Measurements from ENCODE around the gene GSTCD. TPM values are rescaled to one million over a fixed set of nuclear protein-coding genes. Genes with fewer than 3 reads are reported as not detected.

Gene GSTCD
- total RNA-seq, 1 experiment from 2014 or later = 22.5 TPM

- ChIA-PET CTCF (no interaction called here), POLR2A (no interaction called here), RAD21 (ENCODE audit: low non-redundant PET in 1 of 2, low total read pairs in 2 of 2, uncharacterized antibody in 2 of 2, unreplicated experiment in 2 of 2) (no interaction called here)
- Histone ChIP-seq H3K4me1 (ENCODE audit: control insufficient read depth in 1 of 2, insufficient read depth in 2 of 2, low read length in 2 of 2) (no peaks in the 10 kb centered on the region), H3K9me2 (ENCODE audit: insufficient read depth) (no peaks in the 10 kb centered on the region; the same call in 1 of the 2 replicates), H2AFZ (ENCODE audit: low read depth, low read length, poor library complexity, severe bottlenecking) (no peak overlapping the region), H3K9me3 (ENCODE audit: control insufficient read depth in 1 of 2, insufficient read depth in 1 of 2, low read depth in 1 of 2, low read length in 2 of 2) (no peaks in the 10 kb centered on the region), H3K4me3 (replicated peaks in 1 of 2; ENCODE audit: low read depth in 1 of 2, low read length in 2 of 2) (no peak overlapping the region), H3K79me2 (ENCODE audit: insufficient read depth, low read length) (no peaks in the 10 kb centered on the region), H3K4me2 (ENCODE audit: low read length) (no peak overlapping the region), H3K27ac (ENCODE audit: low read depth, low read length) (no peak overlapping the region), H3K9ac (ENCODE audit: low read length) (no peak overlapping the region), H3K36me3 (ENCODE audit: control insufficient read depth in 1 of 2, insufficient read depth in 2 of 2, low read length in 2 of 2) (no peaks in the 10 kb centered on the region), H3K27me3 (ENCODE audit: insufficient read depth, low read length) (no peaks in the 10 kb centered on the region), H4K20me1 (ENCODE audit: insufficient read depth) (no peaks in the 10 kb centered on the region)
- intact Hi-C loops (cut with micrococcal nuclease) = no loop called here
- no peak for ATAC-seq
- TF ChIP-seq YY1 (IDR thresholded peaks at IDR 0.05; ENCODE audit: extremely low read depth, insufficient replicate concordance, low read depth, low read length) (no peak), SP1 (IDR thresholded peaks at IDR 0.05; ENCODE audit: low read depth) (no peak), REST (IDR thresholded peaks at IDR 0.05; ENCODE audit: low read depth) (no peak), POLR2A (IDR thresholded peaks at IDR 0.05; ENCODE audit: borderline replicate concordance, extremely low read depth, insufficient read depth, insufficient read length) (no peak), EGR1 (IDR thresholded peaks at IDR 0.05; ENCODE audit: low read depth) (no peak), MAX (IDR thresholded peaks at IDR 0.05) (no peak), CEBPB (IDR thresholded peaks at IDR 0.05; ENCODE audit: low read depth) (no peak), POLR2AphosphoS5 (IDR thresholded peaks at IDR 0.05; ENCODE audit: low read depth, low read length) (no peak), ZFX (IDR thresholded peaks at IDR 0.05) (no peak), RAD21 (IDR thresholded peaks at IDR 0.05; ENCODE audit: low read depth) (no peak), CBX3 (IDR thresholded peaks at IDR 0.05; ENCODE audit: low read depth) (no peak), FOSL1 (IDR thresholded peaks at IDR 0.05; ENCODE audit: low read depth) (no peak), JUND (IDR thresholded peaks at IDR 0.05) (no peak), ATF3 (IDR thresholded peaks at IDR 0.05) (no peak), TCF7L2 (IDR thresholded peaks at IDR 0.05; ENCODE audit: borderline replicate concordance, extremely low read depth, insufficient read depth, insufficient read length) (no peak), EZH2 (IDR thresholded peaks at IDR 0.05) (no peak), ZBTB33 (IDR thresholded peaks at IDR 0.05; ENCODE audit: extremely low read depth, insufficient replicate concordance, low read length) (no peak), ELF1 (IDR thresholded peaks at IDR 0.05; ENCODE audit: borderline replicate concordance, low read depth) (no peak)
- BruUV-seq (replicated peaks) = no TSS peak
- no peak for DNase-seq (ENCODE audit: low read depth, low spot score)
Measured at GRCh38 chr4:105662935-105663675, 45.5 kb upstream of the GSTCD start.

Data from HCT116 (cell line).